ENCODE data around the gene CHKA. TPM values are rescaled to one million over a fixed set of nuclear protein-coding genes. Genes with fewer than 3 reads are reported as not detected.

CHKA gene
- polyA plus RNA-seq, result 3.8 to 7.1 TPM (median 4.5 TPM) in 3 replicates
- polyA plus RNA-seq (2011; ENCODE audit: low read depth), result 22.5 TPM
- polyA plus RNA-seq (2011; cell fraction: cytosol; rRNA removed), result 3.7 and 4.7 TPM in 2 replicates
- 9.3 and 12.0 TPM in 2 replicates for polyA plus RNA-seq (2011; cell fraction: nucleus; rRNA removed)
- polyA plus RNA-seq (2012; ENCODE audit: low replicate concordance), result 4.1 and 4.6 TPM in 2 replicates
- 1.9 to 10.2 TPM (median 4.0 TPM) in 3 replicates for polyA minus RNA-seq
- polyA minus RNA-seq (2011; cell fraction: cytosol; rRNA and poly(A)+ RNA removed), result 1.9 TPM
- polyA minus RNA-seq (2011; cell fraction: nucleus; rRNA and poly(A)+ RNA removed), result 4.5 and 9.9 TPM in 2 replicates

DNA sequence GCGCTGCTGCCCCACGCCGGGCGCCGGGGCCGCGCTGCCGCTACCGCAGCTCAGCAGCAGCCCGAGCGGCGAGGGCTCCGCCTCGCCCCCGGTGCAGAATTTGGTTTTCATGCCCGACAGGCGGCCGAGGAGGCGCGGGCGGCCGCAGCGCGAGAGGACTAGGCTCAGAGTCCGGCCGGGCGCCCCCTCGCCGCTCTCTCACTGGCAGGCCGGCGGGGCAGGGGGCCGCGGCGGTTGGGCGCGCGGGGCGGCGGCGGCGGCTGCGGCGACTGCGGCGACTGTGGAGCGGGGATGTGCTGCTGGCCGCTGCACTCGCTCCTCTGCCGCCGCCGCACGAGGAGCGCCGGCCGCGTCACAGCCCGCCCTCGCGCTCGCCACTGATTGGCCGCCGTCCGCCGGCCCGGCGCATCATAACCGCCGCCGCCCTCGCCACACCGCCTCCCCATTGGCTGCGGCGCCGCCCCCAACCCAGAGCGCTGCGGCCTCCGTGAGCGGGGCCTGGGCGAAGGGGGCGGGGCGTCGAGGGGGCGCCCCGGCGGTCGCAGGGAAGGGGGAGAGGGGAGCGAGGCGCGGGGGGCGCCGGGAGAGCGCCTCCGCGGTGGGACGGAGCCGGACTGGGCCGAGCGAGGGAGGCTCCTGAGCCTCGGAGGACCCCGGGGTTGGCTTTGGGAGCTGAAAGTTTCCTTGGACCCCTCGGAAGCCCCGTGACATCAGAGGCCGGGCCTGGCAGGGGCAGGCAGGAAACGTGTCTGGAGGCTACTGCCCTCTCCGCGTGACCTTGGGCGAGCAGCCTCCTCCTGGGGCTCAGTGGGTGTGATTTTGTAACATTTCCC lies at the start of gene CHKA:
Gene CHKA (minus strand): TSS at position 322 of the 833 bp plus-strand sequence. CDS start 211 bp downstream, at position 111.
- TF ChIP-seq EZH2 (IDR thresholded peaks at IDR 0.05; ENCODE audit: low read length), result no peak
- TF ChIP-seq, protein P1, sequence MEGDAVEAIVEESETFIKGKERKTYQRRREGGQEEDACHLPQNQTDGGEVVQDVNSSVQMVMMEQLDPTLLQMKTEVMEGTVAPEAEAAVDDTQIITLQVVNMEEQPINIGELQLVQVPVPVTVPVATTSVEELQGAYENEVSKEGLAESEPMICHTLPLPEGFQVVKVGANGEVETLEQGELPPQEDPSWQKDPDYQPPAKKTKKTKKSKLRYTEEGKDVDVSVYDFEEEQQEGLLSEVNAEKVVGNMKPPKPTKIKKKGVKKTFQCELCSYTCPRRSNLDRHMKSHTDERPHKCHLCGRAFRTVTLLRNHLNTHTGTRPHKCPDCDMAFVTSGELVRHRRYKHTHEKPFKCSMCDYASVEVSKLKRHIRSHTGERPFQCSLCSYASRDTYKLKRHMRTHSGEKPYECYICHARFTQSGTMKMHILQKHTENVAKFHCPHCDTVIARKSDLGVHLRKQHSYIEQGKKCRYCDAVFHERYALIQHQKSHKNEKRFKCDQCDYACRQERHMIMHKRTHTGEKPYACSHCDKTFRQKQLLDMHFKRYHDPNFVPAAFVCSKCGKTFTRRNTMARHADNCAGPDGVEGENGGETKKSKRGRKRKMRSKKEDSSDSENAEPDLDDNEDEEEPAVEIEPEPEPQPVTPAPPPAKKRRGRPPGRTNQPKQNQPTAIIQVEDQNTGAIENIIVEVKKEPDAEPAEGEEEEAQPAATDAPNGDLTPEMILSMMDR (optimal IDR thresholded peaks at IDR 0.05 in 1 of 3, IDR thresholded peaks at IDR 0.05 in 1 of 3, conservative IDR thresholded peaks at IDR 0.05 in 1 of 3; ENCODE audit: extremely low read depth in 1 of 3, insufficient read depth in 2 of 3, low read length in 3 of 3), result no peak
- Histone ChIP-seq H3K27ac (ENCODE audit: control insufficient read depth, insufficient read depth, low read length) (peak within 1 kb of the TSS; percentile 44), H3K4me3 (ENCODE audit: control insufficient read depth in 2 of 3, extremely low read depth in 1 of 3, insufficient read depth in 2 of 3, low read depth in 1 of 3, low read length in 3 of 3) (peak within 1 kb of the TSS; percentile 48 to 78 (median 64)), H3K27me3 (ENCODE audit: control insufficient read depth, extremely low read depth, insufficient read depth, low read length) (no peaks in the 10 kb centered on the region), H2AFZ (ENCODE audit: control insufficient read depth, low read length) (peak within 1 kb of the TSS; percentile 75), H3K9ac (ENCODE audit: control insufficient read depth, extremely low read depth, insufficient read depth, low read length) (peak within 1 kb of the TSS; percentile 69), H4K20me1 (ENCODE audit: control insufficient read depth, extremely low read depth, insufficient read depth, low read length) (no peaks in the 10 kb centered on the region), H3K4me2 (ENCODE audit: control insufficient read depth, extremely low read depth, insufficient read depth, low read depth, low read length) (peak within 1 kb of the TSS; percentile 93), H3K36me3 (ENCODE audit: control insufficient read depth in 2 of 2, extremely low read depth in 1 of 2, insufficient read depth in 2 of 2, low read length in 2 of 2) (no peaks in the 10 kb centered on the region), H3K79me2 (ENCODE audit: control insufficient read depth, insufficient read depth, low read length) (no peaks in the 10 kb centered on the region), H3K9me3 (ENCODE audit: control insufficient read depth, low read depth, low read length) (no peaks in the 10 kb centered on the region), H3K4me1 (ENCODE audit: control insufficient read depth, extremely low read depth, insufficient read depth, low read length) (peaks cover 10% of the 10 kb centered on the region), H3K9me1 (ENCODE audit: control insufficient read depth, extremely low read depth, insufficient read depth, low read length) (no peaks in the 10 kb centered on the region)
- no peak for FAIRE-seq
- DNase-seq (ENCODE audit: low read depth, low spot score), result peak; percentile 7
- dilution Hi-C loops (cut with MboI; ENCODE audit: extremely low pct_ligation_motif_present, low sequenced_read_pairs), result no loop called here

DNA sequence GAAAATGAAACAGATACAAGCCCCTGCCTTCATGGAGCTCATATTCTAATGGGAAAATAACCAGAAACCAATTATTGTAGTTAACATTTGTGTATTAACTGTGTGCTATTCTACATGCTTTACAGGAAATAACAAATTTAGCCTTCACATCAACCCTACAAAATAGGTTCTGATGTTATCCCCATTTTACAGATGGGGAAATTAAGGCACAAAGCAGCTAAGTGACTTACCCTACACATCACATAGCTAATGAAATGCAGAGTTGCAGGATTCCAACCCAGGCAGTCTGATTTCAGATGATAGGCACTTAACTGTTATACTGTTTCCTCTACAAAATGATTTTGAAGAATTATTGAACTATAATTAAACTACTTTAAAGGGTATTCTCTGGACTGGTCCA lies 48.3 kb upstream of the CHKA start:
- FAIRE-seq (no peak), DNase-seq (ENCODE audit: low read depth, low spot score) (no peak)
- Histone ChIP-seq H3K27me3 (ENCODE audit: control insufficient read depth, extremely low read depth, insufficient read depth, low read length) (no peaks in the 10 kb centered on the region), H3K9ac (ENCODE audit: control insufficient read depth, extremely low read depth, insufficient read depth, low read length) (no peak overlapping the region), H3K9me1 (ENCODE audit: control insufficient read depth, extremely low read depth, insufficient read depth, low read length) (no peaks in the 10 kb centered on the region), H3K4me2 (ENCODE audit: control insufficient read depth, extremely low read depth, insufficient read depth, low read depth, low read length) (no peak overlapping the region), H3K79me2 (ENCODE audit: control insufficient read depth, insufficient read depth, low read length) (no peaks in the 10 kb centered on the region), H3K4me1 (ENCODE audit: control insufficient read depth, extremely low read depth, insufficient read depth, low read length) (peaks cover 3% of the 10 kb centered on the region), H3K27ac (ENCODE audit: control insufficient read depth, insufficient read depth, low read length) (no peak overlapping the region), H4K20me1 (ENCODE audit: control insufficient read depth, extremely low read depth, insufficient read depth, low read length) (no peaks in the 10 kb centered on the region), H3K4me3 (ENCODE audit: control insufficient read depth in 2 of 3, extremely low read depth in 1 of 3, insufficient read depth in 2 of 3, low read depth in 1 of 3, low read length in 3 of 3) (no peak overlapping the region), H2AFZ (ENCODE audit: control insufficient read depth, low read length) (no peak overlapping the region), H3K36me3 (ENCODE audit: control insufficient read depth in 2 of 2, extremely low read depth in 1 of 2, insufficient read depth in 2 of 2, low read length in 2 of 2) (peaks cover 22 to 25% of the 10 kb centered on the region in 2 experiments), H3K9me3 (ENCODE audit: control insufficient read depth, low read depth, low read length) (no peaks in the 10 kb centered on the region)
- dilution Hi-C loops (cut with MboI; ENCODE audit: extremely low pct_ligation_motif_present, low sequenced_read_pairs), result no loop called here
- no peak for TF ChIP-seq EZH2 (IDR thresholded peaks at IDR 0.05; ENCODE audit: low read length)
- TF ChIP-seq, protein P1 (optimal IDR thresholded peaks at IDR 0.05 in 1 of 3, IDR thresholded peaks at IDR 0.05 in 1 of 3, conservative IDR thresholded peaks at IDR 0.05 in 1 of 3; ENCODE audit: extremely low read depth in 1 of 3, insufficient read depth in 2 of 3, low read length in 3 of 3), result no peak
